Neural cell (in vitro differentiated cells): ENCODE data around the gene PTPRD. TPM values are rescaled to one million over a fixed set of nuclear protein-coding genes. Genes with fewer than 3 reads are reported as not detected.

Source experiments
- H2AFZ ChIP-seq: fragments of 200-600, 300-800 bp; sonication (generic), shearing (Covaris generic); 2 replicates; pipeline ENCODE4 v1.6.0; 2014; ENCODE audit warnings: low read depth, mild to moderate bottlenecking, antibody characterized with exemption, low read length, moderate library complexity
- H3F3A ChIP-seq: fragments of 200-600 bp; shearing (Covaris generic); 2 replicates; pipeline ENCODE4 v1.6.1; 2016; ENCODE audit warnings: mild to moderate bottlenecking, moderate library complexity, mixed read lengths, antibody characterized with exemption, low read length; ENCODE audit not compliant: insufficient read depth, poor library complexity, severe bottlenecking
- H3K27ac ChIP-seq: fragments of 200-600, 300-800 bp; sonication (generic), shearing (Covaris generic); 2 replicates; pipeline ENCODE4 v1.5.1; 2014; ENCODE audit warnings: mild to moderate bottlenecking, low read length, moderate library complexity
- H3K27me3 ChIP-seq: fragments of 300-800, 200-600 bp; sonication (generic), shearing (Covaris generic); 2 replicates; pipeline ENCODE4 v1.6.0; 2014; ENCODE audit warnings: mild to moderate bottlenecking, low read depth, low read length, moderate library complexity; ENCODE audit not compliant: insufficient read depth
- H3K36me3 ChIP-seq: fragments of 300-800, 200-600 bp; sonication (generic), shearing (Covaris generic); 2 replicates; pipeline ENCODE4 v1.5.1; 2014; ENCODE audit warnings: mild to moderate bottlenecking, antibody characterized with exemption, low read length, moderate library complexity; ENCODE audit not compliant: insufficient read depth
- H3K4me2 ChIP-seq: fragments of 300-800, 200-600 bp; sonication (generic), shearing (Covaris generic); 2 replicates; pipeline ENCODE4 v1.6.0; 2014; ENCODE audit warnings: mild to moderate bottlenecking, low read length
- H3K4me3 ChIP-seq: fragments of 300-800, 200-600 bp; sonication (generic), shearing (Covaris generic); 2 replicates; pipeline ENCODE4 v1.5.1; 2014; ENCODE audit warnings: mild to moderate bottlenecking, low read length, moderate library complexity
- H3K79me2 ChIP-seq: fragments of 200-600 bp; shearing (Covaris generic); replicated peaks from 2 replicates; pipeline ENCODE4 v1.6.0; 2014; ENCODE audit warnings: mild to moderate bottlenecking, low read length, moderate library complexity; ENCODE audit not compliant: insufficient read depth
- H3K9ac ChIP-seq: fragments of 300-800, 200-600 bp; sonication (generic), shearing (Covaris generic); 2 replicates; pipeline ENCODE4 v1.6.1; 2016; ENCODE audit warnings: mild to moderate bottlenecking, low read length, mixed read lengths
- H3K9me2 ChIP-seq: fragments of 200-600 bp; shearing (Covaris generic); 2 replicates; pipeline ENCODE4 v1.6.1; 2016; ENCODE audit warnings: mild to moderate bottlenecking, low read length, mixed read lengths; ENCODE audit not compliant: insufficient read depth
- H3K9me3 ChIP-seq: fragments of 200-600, 300-800 bp; sonication (generic), shearing (Covaris generic); 2 replicates; pipeline ENCODE4 v1.6.1; 2016; ENCODE audit warnings: mild to moderate bottlenecking, mixed run types, low read length, moderate library complexity, mixed read lengths
- H4K20me1 ChIP-seq: fragments of 200-600 bp; shearing (Covaris generic); 2 replicates; pipeline ENCODE4 v1.6.1; 2016; ENCODE audit warnings: mild to moderate bottlenecking, mixed run types; ENCODE audit not compliant: insufficient read depth
- CTCF ChIP-seq: fragments of 450-650 bp; IDR thresholded peaks from 2 replicates; pipeline ENCODE4 v1.5.1; 2014; ENCODE audit warnings: antibody characterized with exemption, mild to moderate bottlenecking, moderate library complexity; ENCODE audit not compliant: poor library complexity, severe bottlenecking
- EP300 ChIP-seq: fragments of 450-650 bp; conservative IDR thresholded peaks from 2 replicates; pipeline ENCODE4 v1.6.1; 2014; ENCODE audit warnings: antibody characterized with exemption, mild to moderate bottlenecking, moderate library complexity; ENCODE audit not compliant: poor library complexity, severe bottlenecking
- EZH2 ChIP-seq: fragments of 200-600, 300-800 bp; shearing (Covaris generic), sonication (generic); IDR thresholded peaks from 2 replicates; pipeline ENCODE4 v1.6.1; 2014; ENCODE audit warnings: antibody characterized with exemption, low read length, borderline replicate concordance, mild to moderate bottlenecking; ENCODE audit not compliant: insufficient read depth, poor library complexity, severe bottlenecking
- MXI1 ChIP-seq: fragments of 450-650 bp; conservative IDR thresholded peaks from 2 replicates; pipeline ENCODE4 v1.6.1; 2014; ENCODE audit warnings: antibody characterized with exemption, mild to moderate bottlenecking; ENCODE audit not compliant: poor library complexity, severe bottlenecking
- POLR2AphosphoS5 ChIP-seq: IDR thresholded peaks from 2 replicates; pipeline ENCODE4 v1.6.1; 2012
- RAD21 ChIP-seq: fragments of 450-650 bp; conservative IDR thresholded peaks from 2 replicates; pipeline ENCODE4 v1.6.1; 2014; ENCODE audit warnings: antibody characterized with exemption, mild to moderate bottlenecking, moderate library complexity
- REST ChIP-seq: IDR thresholded peaks from 2 replicates; pipeline ENCODE4 v1.6.1; 2012; ENCODE audit warnings: borderline replicate concordance
- SMC3 ChIP-seq: fragments of 450-650 bp; conservative IDR thresholded peaks from 2 replicates; pipeline ENCODE4 v1.6.1; 2014; ENCODE audit warnings: antibody characterized with exemption, mild to moderate bottlenecking, moderate library complexity; ENCODE audit not compliant: poor library complexity
- TAF1 ChIP-seq: IDR thresholded peaks from 2 replicates; pipeline ENCODE4 v1.6.1; 2012; ENCODE audit warnings: low read depth
- polyA plus RNA-seq: library from polyadenylated mRNA; depleted of rRNA; stranded (reverse); fragments of >200 nt; gene quantifications from 2 replicates; pipeline ENCODE4 v1.2.3, GENCODE V29; 2014

The PTPRD gene
- polyA plus RNA-seq, 1 donor from 2014 or later = 143 TPM

- Histone ChIP-seq H3K9ac (no peak overlapping the region), H3K36me3 (no peaks in the 10 kb centered on the region), H3K79me2 (no peaks in the 10 kb centered on the region), H4K20me1 (no peaks in the 10 kb centered on the region), H3K27ac (no peak overlapping the region), H3K27me3 (no peaks in the 10 kb centered on the region), H3K9me3 (no peaks in the 10 kb centered on the region), H3F3A (no peaks in the 10 kb centered on the region), H3K4me2 (no peak overlapping the region), H2AFZ (no peak overlapping the region), H3K4me3 (no peak overlapping the region), H3K9me2 (no peaks in the 10 kb centered on the region)
- TF ChIP-seq RAD21 = no peak
- TF ChIP-seq REST = no peak
- no peak for TF ChIP-seq TAF1
- no peak for TF ChIP-seq EP300
- no peak for TF ChIP-seq EZH2
- TF ChIP-seq MXI1 = no peak
Measured at GRCh38 chr9:10059044-10059443, 553.8 kb downstream of the PTPRD start.

- no peaks in the 10 kb centered on the region for H3K9me2 ChIP-seq
- TF ChIP-seq POLR2AphosphoS5 (no peak), SMC3 (no peak), EZH2 (no peak), MXI1 (no peak), RAD21 (no peak), REST (no peak), CTCF (no peak), EP300 (no peak), TAF1 (no peak)
- no peaks in the 10 kb centered on the region for H3K79me2 ChIP-seq
- H4K20me1 ChIP-seq = no peaks in the 10 kb centered on the region
- H2AFZ ChIP-seq = no peak overlapping the region
- H3K9ac ChIP-seq = no peak overlapping the region
- H3K9me3 ChIP-seq = no peaks in the 10 kb centered on the region
- H3K4me2 ChIP-seq = no peak overlapping the region
- no peaks in the 10 kb centered on the region for H3K27me3 ChIP-seq
- H3K36me3 ChIP-seq = no peaks in the 10 kb centered on the region
- no peaks in the 10 kb centered on the region for H3F3A ChIP-seq
- no peak overlapping the region for H3K27ac ChIP-seq
- no peak overlapping the region for H3K4me3 ChIP-seq
Measured at GRCh38 chr9:10055886-10056395, 556.9 kb downstream of the PTPRD start.
